K562 (cell line): ENCODE data around the gene KCP. TPM values are rescaled to one million over a fixed set of nuclear protein-coding genes. Genes with fewer than 3 reads are reported as not detected.
A peak's percentile ranks its signal among the peaks of the same experiment; 100 is the strongest.

Source experiments
- ELF1 ChIP-seq: fragments of 200-800 bp; sonication (Bioruptor generic); IDR thresholded peaks from 2 replicates; pipeline ENCODE4 v1.6.1; 2016; ENCODE audit warnings: missing genetic modification characterization, missing compliant biosample characterization
- EP400 ChIP-seq: fragments of 450-650 bp; IDR thresholded peaks from 2 replicates; pipeline ENCODE4 v1.6.1; 2017; ENCODE audit warnings: antibody characterized with exemption, mild to moderate bottlenecking, moderate library complexity
- GATA2 ChIP-seq: sonication (generic); formaldehyde crosslinking; IDR thresholded peaks from 2 replicates; pipeline ENCODE4 v1.4.0; 2020; ENCODE audit warnings: mild to moderate bottlenecking, missing genetic modification reagents
- GTF2A2 ChIP-seq: IDR thresholded peaks from 2 replicates; pipeline ENCODE4 v1.6.1; 2016; ENCODE audit warnings: mild to moderate bottlenecking, missing genetic modification characterization, missing compliant biosample characterization
- GTF2E2 ChIP-seq: fragments of 200-800 bp; sonication (Bioruptor generic); IDR thresholded peaks from 2 replicates; pipeline ENCODE4 v1.6.1; 2016; ENCODE audit warnings: missing genetic modification characterization, missing compliant biosample characterization
- MAFK ChIP-seq: IDR thresholded peaks from 2 replicates; pipeline ENCODE4 v1.6.1; 2011; ENCODE audit warnings: low read length, improper control_type of control experiment
- MAZ ChIP-seq, 2 experiments: fragments of 450-650 bp in 1 of 2; sonication (generic) in 1 of 2; formaldehyde crosslinking; IDR thresholded peaks in 1 of 2; conservative IDR thresholded peaks in 1 of 2; 2 replicates each; pipeline versions ENCODE4 v1.4.0 to v1.5.0; 2020; ENCODE audit warnings: mild to moderate bottlenecking in 1 of 2, missing genetic modification reagents in 1 of 2
- RAD51 ChIP-seq: fragments of 450-650 bp; IDR thresholded peaks from 2 replicates; pipeline ENCODE4 v1.7.1; 2016; ENCODE audit warnings: low read depth, mild to moderate bottlenecking, borderline replicate concordance
- U2AF1 ChIP-seq: fragments of 200-400 bp; formaldehyde crosslinking; optimal IDR thresholded peaks from 2 replicates; pipeline ENCODE3; 2017; ENCODE audit warnings: mild to moderate bottlenecking, low read depth, low read length, moderate library complexity
- YY1 ChIP-seq, 3 experiments: IDR thresholded peaks; 2 replicates each; pipeline ENCODE4 v1.6.1; 2011; ENCODE audit warnings: low read length in 2 of 3, mild to moderate bottlenecking in 2 of 3, moderate library complexity in 2 of 3, borderline replicate concordance in 1 of 3, control low read depth in 1 of 3, low read depth in 1 of 3; ENCODE audit not compliant: insufficient read depth in 3 of 3, insufficient replicate concordance in 2 of 3, control insufficient read depth in 1 of 3, insufficient read length in 1 of 3; ENCODE audit errors: extremely low read depth in 1 of 3
- polyA plus RNA-seq, 8 experiments: library from polyadenylated mRNA; depleted of rRNA in 4 of 8; stranded (reverse) in 5 of 8; unstranded in 3 of 8; fragments of >200 nt; fragmentation: Nextera tagmentation in 2 of 8; fragmentation: Illumina TruSeq in 1 of 8; extraction: Ambion mirVana in 2 of 8; extraction: Trizol in 1 of 8; gene quantifications; 2 replicates each; pipeline versions ENCODE4 v1.2.1 to v1.2.3, GENCODE V29; 2011 to 2014; ENCODE audit warnings: inconsistent platforms in 1 of 8, missing spikeins in 1 of 8
- total RNA-seq, 7 experiments: library from RNA; depleted of rRNA in 6 of 7; stranded (reverse); fragments of >200 nt in 6 of 7; fragmentation: Illumina TruSeq in 2 of 7; extraction: Trizol in 2 of 7; gene quantifications; 2 replicates each; pipeline versions ENCODE4 v1.2.1 to v1.2.3, GENCODE V29; 2011 to 2021; ENCODE audit warnings: low replicate concordance in 1 of 7
- TF ChIP-seq, protein P1 (sequence below), 2 experiments: IDR thresholded peaks; 2 replicates each; pipeline ENCODE4 v1.6.1; 2011; ENCODE audit warnings: borderline replicate concordance in 1 of 2, control low read depth in 1 of 2, low read depth in 1 of 2, low read length in 1 of 2, mild to moderate bottlenecking in 1 of 2, mixed read lengths in 1 of 2, moderate library complexity in 1 of 2; ENCODE audit not compliant: insufficient read depth in 1 of 2, insufficient read length in 1 of 2, poor library complexity in 1 of 2, severe bottlenecking in 1 of 2; ENCODE audit errors: extremely low read depth in 1 of 2
- TF ChIP-seq, protein P2 (sequence below), 2 experiments: fragments of 150-350 bp in 1 of 2; IDR thresholded peaks; 2 replicates each; pipeline ENCODE4 v1.6.1; 2012 to 2016; ENCODE audit warnings: low read depth in 2 of 2, low read length in 2 of 2, mild to moderate bottlenecking in 1 of 2, moderate library complexity in 1 of 2
- TF ChIP-seq, protein P3 (sequence below): fragments of 250-450 bp; sonication (Bioruptor Pico); IDR thresholded peaks from 2 replicates; pipeline ENCODE4 v1.4.0; 2020; ENCODE audit warnings: mild to moderate bottlenecking, moderate library complexity
- TF ChIP-seq, protein P4 (sequence below): fragments of 250-450 bp; sonication (Bioruptor Pico); IDR thresholded peaks from 2 replicates; pipeline ENCODE4 v1.5.0; 2021; ENCODE audit warnings: mild to moderate bottlenecking, borderline replicate concordance
- TF ChIP-seq, protein P5 (sequence below): sonication (generic); IDR thresholded peaks from 2 replicates; pipeline ENCODE4 v1.6.1; 2016

The KCP gene
- total and polyA plus RNA-seq, 9 of the 15 experiments (the other 6 are each of a cell fraction or from before 2014, with no cell fraction given): 0.06 to 0.17 (median 0.12) TPM; not detected in 3

DNA sequence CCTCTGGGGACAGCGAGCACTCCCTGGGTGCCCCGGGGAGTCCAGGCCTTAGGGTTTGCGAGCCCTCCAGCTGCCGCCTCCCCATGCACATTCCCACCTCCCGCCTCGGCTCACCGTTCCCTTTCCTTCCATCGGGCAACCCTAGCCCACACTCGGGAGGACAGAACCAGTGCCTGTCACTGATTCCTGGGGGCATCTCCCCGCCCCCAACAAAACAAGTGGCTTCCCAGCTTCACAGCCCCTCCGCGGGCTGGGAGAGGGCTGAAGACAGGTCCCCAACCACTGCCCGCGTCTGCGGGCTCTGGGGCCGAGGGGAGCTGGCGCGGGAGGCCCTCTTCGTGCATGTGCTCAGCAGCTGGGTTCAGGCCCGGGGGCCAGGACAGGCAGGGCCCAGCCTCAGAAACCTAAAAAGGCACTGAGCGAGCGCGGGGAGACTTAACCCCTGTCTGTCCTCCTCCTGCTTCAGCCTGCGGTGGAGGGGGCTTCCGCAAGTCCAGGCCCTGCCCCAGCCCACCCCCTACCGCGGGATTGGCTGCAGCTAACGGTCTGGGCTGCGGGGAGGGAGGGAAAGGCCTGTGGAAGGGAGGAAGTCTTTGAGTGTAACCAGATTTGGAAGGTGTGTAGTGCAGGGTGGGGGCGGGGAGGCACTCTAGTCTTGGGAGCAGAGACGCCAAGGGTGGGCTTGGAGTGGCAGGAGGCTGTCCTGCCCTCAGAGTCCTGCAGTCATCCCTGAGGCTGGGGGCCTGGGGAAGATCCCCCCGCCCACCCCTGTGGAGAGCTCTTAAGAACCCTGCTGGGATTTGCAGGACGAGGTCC lies 79.1 kb downstream of the KCP start (continued):
- TF ChIP-seq, protein P1, sequence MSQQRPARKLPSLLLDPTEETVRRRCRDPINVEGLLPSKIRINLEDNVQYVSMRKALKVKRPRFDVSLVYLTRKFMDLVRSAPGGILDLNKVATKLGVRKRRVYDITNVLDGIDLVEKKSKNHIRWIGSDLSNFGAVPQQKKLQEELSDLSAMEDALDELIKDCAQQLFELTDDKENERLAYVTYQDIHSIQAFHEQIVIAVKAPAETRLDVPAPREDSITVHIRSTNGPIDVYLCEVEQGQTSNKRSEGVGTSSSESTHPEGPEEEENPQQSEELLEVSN (IDR thresholded peaks at IDR 0.05; ENCODE audit: borderline replicate concordance in 1 of 2, extremely low read depth in 1 of 2, insufficient read depth in 1 of 2, insufficient read length in 1 of 2, low read depth in 1 of 2, low read length in 1 of 2, poor library complexity in 1 of 2, severe bottlenecking in 1 of 2): peak; percentile 79 to 90
- no peak for TF ChIP-seq YY1 (IDR thresholded peaks at IDR 0.05; ENCODE audit: borderline replicate concordance in 1 of 3, control insufficient read depth in 1 of 3, extremely low read depth in 1 of 3, insufficient read depth in 3 of 3, insufficient read length in 1 of 3, insufficient replicate concordance in 2 of 3, low read depth in 1 of 3, low read length in 2 of 3)
- TF ChIP-seq, protein P2, sequence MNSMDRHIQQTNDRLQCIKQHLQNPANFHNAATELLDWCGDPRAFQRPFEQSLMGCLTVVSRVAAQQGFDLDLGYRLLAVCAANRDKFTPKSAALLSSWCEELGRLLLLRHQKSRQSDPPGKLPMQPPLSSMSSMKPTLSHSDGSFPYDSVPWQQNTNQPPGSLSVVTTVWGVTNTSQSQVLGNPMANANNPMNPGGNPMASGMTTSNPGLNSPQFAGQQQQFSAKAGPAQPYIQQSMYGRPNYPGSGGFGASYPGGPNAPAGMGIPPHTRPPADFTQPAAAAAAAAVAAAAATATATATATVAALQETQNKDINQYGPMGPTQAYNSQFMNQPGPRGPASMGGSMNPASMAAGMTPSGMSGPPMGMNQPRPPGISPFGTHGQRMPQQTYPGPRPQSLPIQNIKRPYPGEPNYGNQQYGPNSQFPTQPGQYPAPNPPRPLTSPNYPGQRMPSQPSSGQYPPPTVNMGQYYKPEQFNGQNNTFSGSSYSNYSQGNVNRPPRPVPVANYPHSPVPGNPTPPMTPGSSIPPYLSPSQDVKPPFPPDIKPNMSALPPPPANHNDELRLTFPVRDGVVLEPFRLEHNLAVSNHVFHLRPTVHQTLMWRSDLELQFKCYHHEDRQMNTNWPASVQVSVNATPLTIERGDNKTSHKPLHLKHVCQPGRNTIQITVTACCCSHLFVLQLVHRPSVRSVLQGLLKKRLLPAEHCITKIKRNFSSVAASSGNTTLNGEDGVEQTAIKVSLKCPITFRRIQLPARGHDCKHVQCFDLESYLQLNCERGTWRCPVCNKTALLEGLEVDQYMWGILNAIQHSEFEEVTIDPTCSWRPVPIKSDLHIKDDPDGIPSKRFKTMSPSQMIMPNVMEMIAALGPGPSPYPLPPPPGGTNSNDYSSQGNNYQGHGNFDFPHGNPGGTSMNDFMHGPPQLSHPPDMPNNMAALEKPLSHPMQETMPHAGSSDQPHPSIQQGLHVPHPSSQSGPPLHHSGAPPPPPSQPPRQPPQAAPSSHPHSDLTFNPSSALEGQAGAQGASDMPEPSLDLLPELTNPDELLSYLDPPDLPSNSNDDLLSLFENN (IDR thresholded peaks at IDR 0.05; ENCODE audit: low read depth in 2 of 2, low read length in 2 of 2): no peak
- peak; percentile 51; the same call in 1 of the 2 replicates for TF ChIP-seq ELF1
- TF ChIP-seq MAFK: no peak
- TF ChIP-seq GTF2A2 (tag): no peak
- TF ChIP-seq, protein P3, sequence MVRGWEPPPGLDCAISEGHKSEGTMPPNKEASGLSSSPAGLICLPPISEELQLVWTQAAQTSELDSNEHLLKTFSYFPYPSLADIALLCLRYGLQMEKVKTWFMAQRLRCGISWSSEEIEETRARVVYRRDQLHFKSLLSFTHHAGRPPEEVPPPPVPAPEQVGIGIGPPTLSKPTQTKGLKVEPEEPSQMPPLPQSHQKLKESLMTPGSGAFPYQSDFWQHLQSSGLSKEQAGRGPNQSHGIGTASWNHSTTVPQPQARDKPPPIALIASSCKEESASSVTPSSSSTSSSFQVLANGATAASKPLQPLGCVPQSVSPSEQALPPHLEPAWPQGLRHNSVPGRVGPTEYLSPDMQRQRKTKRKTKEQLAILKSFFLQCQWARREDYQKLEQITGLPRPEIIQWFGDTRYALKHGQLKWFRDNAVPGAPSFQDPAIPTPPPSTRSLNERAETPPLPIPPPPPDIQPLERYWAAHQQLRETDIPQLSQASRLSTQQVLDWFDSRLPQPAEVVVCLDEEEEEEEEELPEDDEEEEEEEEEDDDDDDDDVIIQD (CRISPR knock-in tag): 0 out of 2 replicates have a peak, but pooled peaks have one; percentile 28
- TF ChIP-seq RAD51: no peak
- TF ChIP-seq GTF2E2 (tag): peak; percentile 74
- TF ChIP-seq, protein P4, sequence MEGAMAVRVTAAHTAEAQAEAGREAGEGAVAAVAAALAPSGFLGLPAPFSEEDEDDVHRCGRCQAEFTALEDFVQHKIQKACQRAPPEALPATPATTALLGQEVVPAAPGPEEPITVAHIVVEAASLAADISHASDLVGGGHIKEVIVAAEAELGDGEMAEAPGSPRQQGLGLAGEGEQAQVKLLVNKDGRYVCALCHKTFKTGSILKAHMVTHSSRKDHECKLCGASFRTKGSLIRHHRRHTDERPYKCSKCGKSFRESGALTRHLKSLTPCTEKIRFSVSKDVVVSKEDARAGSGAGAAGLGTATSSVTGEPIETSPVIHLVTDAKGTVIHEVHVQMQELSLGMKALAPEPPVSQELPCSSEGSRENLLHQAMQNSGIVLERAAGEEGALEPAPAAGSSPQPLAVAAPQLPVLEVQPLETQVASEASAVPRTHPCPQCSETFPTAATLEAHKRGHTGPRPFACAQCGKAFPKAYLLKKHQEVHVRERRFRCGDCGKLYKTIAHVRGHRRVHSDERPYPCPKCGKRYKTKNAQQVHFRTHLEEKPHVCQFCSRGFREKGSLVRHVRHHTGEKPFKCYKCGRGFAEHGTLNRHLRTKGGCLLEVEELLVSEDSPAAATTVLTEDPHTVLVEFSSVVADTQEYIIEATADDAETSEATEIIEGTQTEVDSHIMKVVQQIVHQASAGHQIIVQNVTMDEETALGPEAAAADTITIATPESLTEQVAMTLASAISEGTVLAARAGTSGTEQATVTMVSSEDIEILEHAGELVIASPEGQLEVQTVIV (CRISPR knock-in tag): no peak
- no peak for TF ChIP-seq U2AF1
- TF ChIP-seq EP400: peak; percentile 84
- TF ChIP-seq MAZ (CRISPR knock-in tag; conservative IDR thresholded peaks at IDR 0.05 in 1 of 2, IDR thresholded peaks at IDR 0.05 in 1 of 2): peak; percentile 73 to 93
- TF ChIP-seq, protein P5, sequence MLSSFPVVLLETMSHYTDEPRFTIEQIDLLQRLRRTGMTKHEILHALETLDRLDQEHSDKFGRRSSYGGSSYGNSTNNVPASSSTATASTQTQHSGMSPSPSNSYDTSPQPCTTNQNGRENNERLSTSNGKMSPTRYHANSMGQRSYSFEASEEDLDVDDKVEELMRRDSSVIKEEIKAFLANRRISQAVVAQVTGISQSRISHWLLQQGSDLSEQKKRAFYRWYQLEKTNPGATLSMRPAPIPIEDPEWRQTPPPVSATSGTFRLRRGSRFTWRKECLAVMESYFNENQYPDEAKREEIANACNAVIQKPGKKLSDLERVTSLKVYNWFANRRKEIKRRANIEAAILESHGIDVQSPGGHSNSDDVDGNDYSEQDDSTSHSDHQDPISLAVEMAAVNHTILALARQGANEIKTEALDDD: no peak
- TF ChIP-seq GATA2: no peak
